C4-2B (cell line): ENCODE measurements around the gene SLC24A3.

ENCODE experiments used
- ZFX ChIP-seq: fragments of 450-650 bp; IDR thresholded peaks from 2 replicates; pipeline ENCODE4 v1.6.1; 2017
- TF ChIP-seq, protein P1 (sequence below): fragments of 450-650 bp; conservative IDR thresholded peaks from 2 replicates; pipeline ENCODE4 v1.5.1; 2017; ENCODE audit warnings: mild to moderate bottlenecking

DNA sequence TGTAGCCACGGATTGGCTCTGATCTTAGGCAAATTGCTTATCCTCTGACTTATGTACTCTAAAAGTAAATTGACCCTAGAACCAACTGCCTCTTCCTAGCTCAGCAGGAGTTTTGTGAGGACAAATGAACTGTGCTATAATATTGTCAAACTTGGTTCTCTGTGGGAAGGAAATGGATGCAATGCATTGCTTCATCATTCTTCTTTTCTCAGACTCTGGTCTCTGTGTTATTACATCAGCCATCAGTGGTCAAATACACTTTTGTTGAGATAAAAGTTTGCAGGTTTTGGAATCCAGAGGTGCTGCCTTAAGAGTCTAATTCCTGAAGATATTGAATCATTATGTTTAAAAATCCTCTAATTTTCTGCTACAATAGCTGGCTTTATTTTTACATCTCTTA lies 64.9 kb downstream of the SLC24A3 start:
- TF ChIP-seq, protein P1, sequence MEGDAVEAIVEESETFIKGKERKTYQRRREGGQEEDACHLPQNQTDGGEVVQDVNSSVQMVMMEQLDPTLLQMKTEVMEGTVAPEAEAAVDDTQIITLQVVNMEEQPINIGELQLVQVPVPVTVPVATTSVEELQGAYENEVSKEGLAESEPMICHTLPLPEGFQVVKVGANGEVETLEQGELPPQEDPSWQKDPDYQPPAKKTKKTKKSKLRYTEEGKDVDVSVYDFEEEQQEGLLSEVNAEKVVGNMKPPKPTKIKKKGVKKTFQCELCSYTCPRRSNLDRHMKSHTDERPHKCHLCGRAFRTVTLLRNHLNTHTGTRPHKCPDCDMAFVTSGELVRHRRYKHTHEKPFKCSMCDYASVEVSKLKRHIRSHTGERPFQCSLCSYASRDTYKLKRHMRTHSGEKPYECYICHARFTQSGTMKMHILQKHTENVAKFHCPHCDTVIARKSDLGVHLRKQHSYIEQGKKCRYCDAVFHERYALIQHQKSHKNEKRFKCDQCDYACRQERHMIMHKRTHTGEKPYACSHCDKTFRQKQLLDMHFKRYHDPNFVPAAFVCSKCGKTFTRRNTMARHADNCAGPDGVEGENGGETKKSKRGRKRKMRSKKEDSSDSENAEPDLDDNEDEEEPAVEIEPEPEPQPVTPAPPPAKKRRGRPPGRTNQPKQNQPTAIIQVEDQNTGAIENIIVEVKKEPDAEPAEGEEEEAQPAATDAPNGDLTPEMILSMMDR = no peak
- no peak for TF ChIP-seq ZFX
